K562 (cell line): ENCODE data around the gene SGO1. TPM values are rescaled to one million over a fixed set of nuclear protein-coding genes. Genes with fewer than 3 reads are reported as not detected.

ENCODE experiments used
- ATAC-seq: fragments of 200-7000 bp; cut with Tn5 transposase; 3 replicates; pipeline ENCODE4 v1.9.1; 2020; ENCODE audit warnings: moderate library complexity
- BruUV-seq: library from RNA; stranded (reverse); fragments of 400-500 nt; replicated peaks from 2 replicates; lab custom pipeline; 2021; lab: Mats Ljungman, UMichigan
- CTCF ChIA-PET: fragments of 300-600 bp; formaldehyde crosslinking; extraction: SDS; loops from one replicate; lab custom pipeline; 2021; ENCODE audit warnings: low intra/inter-chr PET ratio; lab: Yijun Ruan, JAX
- POLR2A ChIA-PET: fragments of 300-600, 350-650 bp; sonication (Branson Sonifier 250); formaldehyde crosslinking; extraction: SDS; loops from one replicate; lab custom pipeline; 2021; ENCODE audit warnings: antibody characterized with exemption, inconsistent platforms; lab: Yijun Ruan, JAX
- DNase-seq, 4 experiments: peaks; one replicate each; pipeline versions ENCODE4 v3.0.0 to v3.0.0-alpha.2; 2011 to 2018; ENCODE audit warnings: low spot score in 3 of 4, mixed read lengths in 3 of 4; ENCODE audit errors: extremely low read depth in 1 of 4
- FAIRE-seq: peaks from 2 replicates; lab custom pipeline; 2011; peaks lifted over from hg19 to GRCh38; lab: Jason Lieb, UNC
- H2AFZ ChIP-seq: 2 replicates; pipeline ENCODE4 v1.6.0; 2011; ENCODE audit warnings: low read depth, low read length, control low read depth, inconsistent platforms
- H3K27ac ChIP-seq: fragments of 200-600 bp; 3 replicates; pipeline ENCODE4 v1.8.0; 2011; ENCODE audit warnings: low read depth, mild to moderate bottlenecking, control low read depth, inconsistent platforms, low read length, moderate library complexity, mixed read lengths; ENCODE audit errors: extremely low read depth
- H3K27me3 ChIP-seq, 2 experiments: fragments of 300-600 bp in 1 of 2; 2 replicates in 1 of 2; 3 replicates in 1 of 2; pipeline versions ENCODE4 v1.6.0 to v1.8.0; 2011; ENCODE audit warnings: inconsistent platforms in 2 of 2, low read length in 2 of 2, mild to moderate bottlenecking in 1 of 2, mixed read lengths in 1 of 2, moderate library complexity in 1 of 2; ENCODE audit not compliant: control insufficient read depth in 2 of 2, insufficient read depth in 2 of 2
- H3K36me3 ChIP-seq: fragments of 300-600 bp; 3 replicates; pipeline ENCODE4 v1.8.0; 2011; ENCODE audit warnings: mild to moderate bottlenecking, low read length, inconsistent platforms; ENCODE audit not compliant: control insufficient read depth, insufficient read depth
- H3K4me1 ChIP-seq, 2 experiments: fragments of 200-600 bp in 1 of 2; replicated peaks in 1 of 2; 2 replicates in 1 of 2; 3 replicates in 1 of 2; pipeline versions ENCODE4 v1.5.1 to v1.8.0; 2011; ENCODE audit warnings: inconsistent platforms in 2 of 2, low read length in 2 of 2, mild to moderate bottlenecking in 1 of 2, mixed read lengths in 1 of 2, moderate library complexity in 1 of 2; ENCODE audit not compliant: control insufficient read depth in 2 of 2, insufficient read depth in 2 of 2
- H3K4me2 ChIP-seq: 2 replicates; pipeline ENCODE4 v1.6.1; 2011; ENCODE audit warnings: low read length, control low read depth, inconsistent platforms, mixed read lengths; ENCODE audit not compliant: insufficient read depth
- H3K4me3 ChIP-seq: fragments of 200-600 bp; sonication (generic), shearing (Covaris generic); 2 replicates; pipeline ENCODE4 v1.5.1; 2016; ENCODE audit warnings: control low read depth, inconsistent platforms
- H3K79me2 ChIP-seq: fragments of 200-600 bp; 3 replicates; pipeline ENCODE4 v1.8.0; 2011; ENCODE audit warnings: low read length, inconsistent platforms; ENCODE audit not compliant: control insufficient read depth, insufficient read depth
- H3K9ac ChIP-seq, 2 experiments: 2 replicates each; pipeline versions ENCODE4 v1.6.0 to v1.6.1; 2011; ENCODE audit warnings: low read depth in 2 of 2, low read length in 2 of 2, control low read depth in 1 of 2, inconsistent platforms in 1 of 2, mild to moderate bottlenecking in 1 of 2, mixed read lengths in 1 of 2; ENCODE audit not compliant: insufficient read depth in 1 of 2
- H3K9me1 ChIP-seq: one replicate; pipeline ENCODE4 v1.6.0; 2011; ENCODE audit warnings: inconsistent platforms, mild to moderate bottlenecking, low read length, moderate library complexity; ENCODE audit not compliant: control insufficient read depth, insufficient read depth
- H3K9me3 ChIP-seq: replicated peaks from 2 replicates; pipeline ENCODE4 v1.5.1; 2011; ENCODE audit warnings: low read depth, low read length, inconsistent platforms; ENCODE audit not compliant: control insufficient read depth, insufficient read depth
- H4K20me1 ChIP-seq: replicated peaks from 2 replicates; pipeline ENCODE4 v1.6.1; 2011; ENCODE audit warnings: low read length, inconsistent platforms, mixed read lengths; ENCODE audit not compliant: control insufficient read depth, insufficient read depth
- DDX20 ChIP-seq: fragments of 450-650 bp; IDR thresholded peaks from 2 replicates; pipeline ENCODE4 v1.6.1; 2016; ENCODE audit warnings: missing genetic modification characterization, low read depth, mild to moderate bottlenecking, missing compliant biosample characterization, moderate library complexity
- EZH2 ChIP-seq: IDR thresholded peaks from 2 replicates; pipeline ENCODE4 v1.6.1; 2012; ENCODE audit warnings: low read depth, mild to moderate bottlenecking, inconsistent platforms, low read length, borderline replicate concordance
- FOS ChIP-seq: IDR thresholded peaks from 3 replicates; pipeline ENCODE4 v1.6.1; 2011; ENCODE audit not compliant: insufficient read length; ENCODE audit errors: extremely low read depth
- KDM5B ChIP-seq: fragments of 200-600 bp; sonication (generic); IDR thresholded peaks from 2 replicates; pipeline ENCODE4 v1.6.1; 2012; ENCODE audit warnings: low read depth, mild to moderate bottlenecking, moderate library complexity, low read length, control low read depth, inconsistent platforms; ENCODE audit not compliant: insufficient replicate concordance
- MCM2 ChIP-seq: fragments of 450-650 bp; IDR thresholded peaks from 2 replicates; pipeline ENCODE4 v1.6.1; 2017; ENCODE audit warnings: low read depth, mild to moderate bottlenecking
- PHB2 ChIP-seq: fragments of 450-650 bp; IDR thresholded peaks from 2 replicates; pipeline ENCODE4 v1.6.1; 2017; ENCODE audit warnings: low read depth
- PML ChIP-seq: IDR thresholded peaks from 2 replicates; pipeline ENCODE4 v1.6.1; 2012; ENCODE audit warnings: low read length, inconsistent platforms
- POU5F1 ChIP-seq: fragments of 150-350 bp; IDR thresholded peaks from 2 replicates; pipeline ENCODE4 v1.6.1; 2014; ENCODE audit warnings: borderline replicate concordance, low read length, low read depth, mild to moderate bottlenecking; ENCODE audit not compliant: partially characterized antibody
- RBM15 ChIP-seq: fragments of 200-400 bp; formaldehyde crosslinking; IDR thresholded peaks from 2 replicates; pipeline ENCODE4 v1.6.1; 2018; ENCODE audit warnings: mild to moderate bottlenecking, low read length, moderate library complexity; ENCODE audit not compliant: insufficient read depth
- SIX5 ChIP-seq, 2 experiments: IDR thresholded peaks; 2 replicates each; pipeline ENCODE4 v1.6.1; 2011; ENCODE audit warnings: low read length in 2 of 2, borderline replicate concordance in 1 of 2, low read depth in 1 of 2, mild to moderate bottlenecking in 1 of 2, moderate library complexity in 1 of 2; ENCODE audit not compliant: insufficient read depth in 1 of 2
- SP2 ChIP-seq: IDR thresholded peaks from 2 replicates; pipeline ENCODE4 v1.6.1; 2011; ENCODE audit warnings: mild to moderate bottlenecking, low read depth, low read length, moderate library complexity; ENCODE audit not compliant: poor library complexity, severe bottlenecking; ENCODE audit errors: extremely low read depth
- WHSC1 ChIP-seq: IDR thresholded peaks from one replicate; pipeline ENCODE4 v1.6.1; 2012; ENCODE audit warnings: low read length, control low read depth, inconsistent platforms
- ZC3H4 ChIP-seq: sonication (generic); formaldehyde crosslinking; IDR thresholded peaks from 2 replicates; pipeline ENCODE4 v1.9.0; 2021; ENCODE audit warnings: missing genetic modification reagents, borderline replicate concordance
- WGBS: fragments of 100-300 bp; shearing (Covaris generic); methylation state at CpG from one replicate; pipeline ENCODE4 v1.1.6; 2016; ENCODE audit warnings: low coverage, mixed read lengths; ENCODE audit not compliant: insufficient coverage; ENCODE audit errors: missing lambda C conversion rate; 5-methylcytosine and 5-hydroxymethylcytosine counted together
- in situ Hi-C: fragments of 300-500 bp; cut with MboI; formaldehyde crosslinking; loops from 4 replicates; pipeline ENCODE4 v1.15.0; 2018; ENCODE audit warnings: inconsistent platforms, mixed read lengths
- intact Hi-C: fragments of 100-400 bp; cut with micrococcal nuclease; formaldehyde crosslinking; loops from 2 replicates; pipeline ENCODE4 v1.14.2; 2022
- polyA plus RNA-seq, 8 experiments: library from polyadenylated mRNA; depleted of rRNA in 4 of 8; stranded (reverse) in 5 of 8; unstranded in 3 of 8; fragments of >200 nt; fragmentation: Nextera tagmentation in 2 of 8; fragmentation: Illumina TruSeq in 1 of 8; extraction: Ambion mirVana in 2 of 8; extraction: Trizol in 1 of 8; gene quantifications; 2 replicates each; pipeline versions ENCODE4 v1.2.1 to v1.2.3, GENCODE V29; 2011 to 2014; ENCODE audit warnings: inconsistent platforms in 1 of 8, missing spikeins in 1 of 8
- total RNA-seq, 7 experiments: library from RNA; depleted of rRNA in 6 of 7; stranded (reverse); fragments of >200 nt in 6 of 7; fragmentation: Illumina TruSeq in 2 of 7; extraction: Trizol in 2 of 7; gene quantifications; 2 replicates each; pipeline versions ENCODE4 v1.2.1 to v1.2.3, GENCODE V29; 2011 to 2021; ENCODE audit warnings: low replicate concordance in 1 of 7
- TF ChIP-seq, protein P1 (sequence below): sonication (generic); formaldehyde crosslinking; IDR thresholded peaks from 2 replicates; pipeline ENCODE4 v1.8.0; 2022; ENCODE audit warnings: missing genetic modification reagents, mild to moderate bottlenecking, borderline replicate concordance
- TF ChIP-seq, protein P2 (sequence below): sonication (generic); formaldehyde crosslinking; IDR thresholded peaks from 2 replicates; pipeline ENCODE4 v1.8.0; 2023; ENCODE audit warnings: mild to moderate bottlenecking, missing genetic modification reagents
- TF ChIP-seq, protein P3 (sequence below): sonication (generic); formaldehyde crosslinking; IDR thresholded peaks from 2 replicates; pipeline ENCODE4 v1.4.0; 2020; ENCODE audit warnings: mild to moderate bottlenecking, missing genetic modification reagents

Gene SGO1
- total and polyA plus RNA-seq, 9 of the 15 experiments (the other 6 are each of a cell fraction or from before 2014, with no cell fraction given), result 13.7 to 57.3 (median 28.2) TPM

DNA sequence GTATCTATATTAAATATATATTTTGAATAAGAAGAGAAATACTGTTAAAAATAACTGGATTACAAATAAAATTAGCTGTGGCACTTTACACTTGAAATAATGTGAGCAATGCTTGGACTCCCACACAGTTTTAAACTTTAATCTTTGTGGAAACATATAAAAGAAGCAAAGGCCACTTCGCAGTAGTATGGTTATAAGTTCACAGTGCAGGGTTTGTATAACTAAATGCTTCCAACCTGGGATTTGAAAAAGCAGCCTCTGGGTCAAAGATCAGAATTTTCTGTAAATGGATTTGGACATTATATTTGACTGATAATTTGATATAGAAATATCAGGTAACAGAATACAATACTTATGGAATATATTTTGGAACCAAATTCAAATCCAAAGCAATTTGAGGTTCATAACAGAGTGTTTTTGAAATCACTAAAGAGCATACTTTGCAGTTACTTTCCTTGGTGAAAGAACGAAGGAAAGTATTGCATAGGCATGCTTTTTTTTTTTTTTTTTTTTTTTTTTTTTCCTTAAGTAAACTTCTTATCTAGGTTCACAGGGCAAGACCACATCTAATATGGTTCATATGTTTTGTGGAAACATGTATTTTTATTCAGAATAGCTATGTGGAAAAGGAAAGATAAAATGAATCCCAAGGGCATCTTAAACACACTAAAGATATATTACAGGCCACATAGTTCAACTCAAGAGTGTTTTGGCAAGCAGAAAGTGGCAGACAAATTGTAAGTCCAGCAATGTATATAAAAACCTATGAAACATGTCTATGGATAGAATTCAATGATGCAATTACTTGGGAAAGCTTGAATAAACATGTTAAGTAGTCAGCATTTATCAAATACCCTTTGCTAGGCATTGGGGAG lies 47.1 kb upstream of the SGO1 start (continued):
- no peak for TF ChIP-seq FOS
- no peak for TF ChIP-seq ZC3H4 (CRISPR knock-in tag)
- no peak for TF ChIP-seq KDM5B
- TF ChIP-seq EZH2, result no peak
- no peak for TF ChIP-seq MCM2
- no peak for TF ChIP-seq SP2

DNA sequence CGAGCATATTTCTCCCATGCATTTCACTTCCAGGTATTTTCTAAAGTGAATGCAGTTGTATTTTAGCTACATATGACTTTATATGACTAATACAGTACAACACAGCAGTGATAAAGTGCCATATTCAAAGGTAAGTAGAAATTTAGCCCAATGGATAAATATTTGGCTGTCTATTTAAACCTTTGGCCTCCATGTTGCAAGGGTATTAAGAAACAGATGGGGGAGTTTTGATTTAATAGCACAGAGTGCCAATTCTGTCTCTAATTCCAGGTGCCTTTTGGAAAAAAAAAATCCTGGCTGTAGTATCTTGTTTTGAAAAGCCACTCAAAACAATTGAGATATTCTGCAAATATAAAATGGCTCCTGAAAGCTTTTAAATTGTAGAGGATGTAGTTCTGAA lies 44.9 kb upstream of the SGO1 start:
- Histone ChIP-seq H2AFZ (no peak overlapping the region), H3K9me3 (no peaks in the 10 kb centered on the region), H3K4me1 (no peaks in the 10 kb centered on the region), H3K36me3 (no peaks in the 10 kb centered on the region), H3K9me1 (no peaks in the 10 kb centered on the region), H3K27ac (no peak overlapping the region), H4K20me1 (no peaks in the 10 kb centered on the region), H3K4me3 (no peak overlapping the region), H3K27me3 (no peaks in the 10 kb centered on the region), H3K4me2 (no peak overlapping the region), H3K79me2 (no peaks in the 10 kb centered on the region), H3K9ac (no peak overlapping the region)
- POLR2A ChIA-PET, result interaction anchor here (0.6 kb wide), 1 partner anchor 20 kb away, joined by 3 read pairs; no protein-coding TSS in a partner anchor
- no peak for ATAC-seq
- BruUV-seq, result no TSS peak
- CTCF ChIA-PET, result no interaction called here
- in situ Hi-C loops, result loop anchor here (10.0 kb wide), 1 partner anchor 424 kb away; no protein-coding TSS in a partner anchor
- no peak for DNase-seq
- intact Hi-C loops, result no loop called here
- WGBS, result 8% methylated on average over 1 of the region's 1 CpG
- no peak for FAIRE-seq
- TF ChIP-seq RBM15, result no peak
- TF ChIP-seq, protein P1, sequence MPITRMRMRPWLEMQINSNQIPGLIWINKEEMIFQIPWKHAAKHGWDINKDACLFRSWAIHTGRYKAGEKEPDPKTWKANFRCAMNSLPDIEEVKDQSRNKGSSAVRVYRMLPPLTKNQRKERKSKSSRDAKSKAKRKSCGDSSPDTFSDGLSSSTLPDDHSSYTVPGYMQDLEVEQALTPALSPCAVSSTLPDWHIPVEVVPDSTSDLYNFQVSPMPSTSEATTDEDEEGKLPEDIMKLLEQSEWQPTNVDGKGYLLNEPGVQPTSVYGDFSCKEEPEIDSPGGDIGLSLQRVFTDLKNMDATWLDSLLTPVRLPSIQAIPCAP (CRISPR knock-in tag), result no peak
- TF ChIP-seq, protein P2, sequence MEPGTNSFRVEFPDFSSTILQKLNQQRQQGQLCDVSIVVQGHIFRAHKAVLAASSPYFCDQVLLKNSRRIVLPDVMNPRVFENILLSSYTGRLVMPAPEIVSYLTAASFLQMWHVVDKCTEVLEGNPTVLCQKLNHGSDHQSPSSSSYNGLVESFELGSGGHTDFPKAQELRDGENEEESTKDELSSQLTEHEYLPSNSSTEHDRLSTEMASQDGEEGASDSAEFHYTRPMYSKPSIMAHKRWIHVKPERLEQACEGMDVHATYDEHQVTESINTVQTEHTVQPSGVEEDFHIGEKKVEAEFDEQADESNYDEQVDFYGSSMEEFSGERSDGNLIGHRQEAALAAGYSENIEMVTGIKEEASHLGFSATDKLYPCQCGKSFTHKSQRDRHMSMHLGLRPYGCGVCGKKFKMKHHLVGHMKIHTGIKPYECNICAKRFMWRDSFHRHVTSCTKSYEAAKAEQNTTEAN (CRISPR knock-in tag), result no peak
- no peak for TF ChIP-seq PML
- no peak for TF ChIP-seq SIX5 (IDR thresholded peaks at IDR 0.05; ENCODE audit: borderline replicate concordance in 1 of 2, insufficient read depth in 1 of 2, low read depth in 1 of 2, low read length in 2 of 2)
- TF ChIP-seq, protein P3, sequence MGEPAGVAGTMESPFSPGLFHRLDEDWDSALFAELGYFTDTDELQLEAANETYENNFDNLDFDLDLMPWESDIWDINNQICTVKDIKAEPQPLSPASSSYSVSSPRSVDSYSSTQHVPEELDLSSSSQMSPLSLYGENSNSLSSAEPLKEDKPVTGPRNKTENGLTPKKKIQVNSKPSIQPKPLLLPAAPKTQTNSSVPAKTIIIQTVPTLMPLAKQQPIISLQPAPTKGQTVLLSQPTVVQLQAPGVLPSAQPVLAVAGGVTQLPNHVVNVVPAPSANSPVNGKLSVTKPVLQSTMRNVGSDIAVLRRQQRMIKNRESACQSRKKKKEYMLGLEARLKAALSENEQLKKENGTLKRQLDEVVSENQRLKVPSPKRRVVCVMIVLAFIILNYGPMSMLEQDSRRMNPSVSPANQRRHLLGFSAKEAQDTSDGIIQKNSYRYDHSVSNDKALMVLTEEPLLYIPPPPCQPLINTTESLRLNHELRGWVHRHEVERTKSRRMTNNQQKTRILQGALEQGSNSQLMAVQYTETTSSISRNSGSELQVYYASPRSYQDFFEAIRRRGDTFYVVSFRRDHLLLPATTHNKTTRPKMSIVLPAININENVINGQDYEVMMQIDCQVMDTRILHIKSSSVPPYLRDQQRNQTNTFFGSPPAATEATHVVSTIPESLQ, result no peak
- TF ChIP-seq PHB2, result no peak
- no peak for TF ChIP-seq DDX20 (tag)
- TF ChIP-seq POU5F1, result no peak
- TF ChIP-seq WHSC1, result no peak
